HG03469 (cell line): Measurements from ENCODE around the gene RBM23.
"Not testable (repeated sequence)": the region's sequence is repeated elsewhere in the genome, so short reads cannot be mapped to it uniquely, and the experiment has no call there.

Experiments
- ATAC-seq: cut with Tn5 transposase; IDR thresholded peaks from one replicate; pipeline ENCODE4 v1.9.1; 2021; ENCODE audit warnings: mild to moderate bottlenecking, moderate library complexity, moderate number of reproducible peaks; ENCODE audit not compliant: unreplicated experiment

Gene RBM23

GRCh38 chr14:22919601-22919921, 612 bp upstream of the RBM23 start:
- ATAC-seq = no peak

GRCh38 chr14:22915886-22916521, 2.9 kb downstream of the RBM23 start:
- ATAC-seq = no peak

GRCh38 chr14:22914836-22915235, 4.1 kb downstream of the RBM23 start:
- ATAC-seq = not testable (repeated sequence)

- ATAC-seq = no peak
Measured at GRCh38 chr14:22910916-22911315, 8.0 kb downstream of the RBM23 start.

- no peak for ATAC-seq
Measured at GRCh38 chr14:22908601-22909000, 10.3 kb downstream of the RBM23 start.

GRCh38 chr14:22907429-22907828, 11.5 kb downstream of the RBM23 start:
- ATAC-seq = no peak

GRCh38 chr14:22906073-22906472, 12.9 kb downstream of the RBM23 start:
- ATAC-seq = no peak

- no peak for ATAC-seq
Measured at GRCh38 chr14:22905627-22906026, 13.3 kb downstream of the RBM23 start.

- ATAC-seq = no peak
Measured at GRCh38 chr14:22903742-22904087, 15.2 kb downstream of the RBM23 start.

- ATAC-seq = no peak
Measured at GRCh38 chr14:22901799-22902198, 17.1 kb downstream of the RBM23 start.

GRCh38 chr14:22900081-22900799, 18.7 kb downstream of the RBM23 start:
- ATAC-seq = no peak

GRCh38 chr14:22898302-22899090, 20.5 kb downstream of the RBM23 start:
- no peak for ATAC-seq

GRCh38 chr14:22897357-22897756, 21.6 kb downstream of the RBM23 start:
- no peak for ATAC-seq

GRCh38 chr14:22896760-22897159, 22.2 kb downstream of the RBM23 start:
- ATAC-seq = no peak

GRCh38 chr14:22896356-22896755, 22.6 kb downstream of the RBM23 start:
- no peak for ATAC-seq

GRCh38 chr14:22895402-22895801, 23.5 kb downstream of the RBM23 start:
- ATAC-seq = no peak

GRCh38 chr14:22893706-22894105, 25.2 kb downstream of the RBM23 start:
- no peak for ATAC-seq

GRCh38 chr14:22892488-22892887, 26.5 kb downstream of the RBM23 start:
- ATAC-seq = no peak

- ATAC-seq = no peak
Measured at GRCh38 chr14:22890416-22890815, 28.5 kb downstream of the RBM23 start.

GRCh38 chr14:22888662-22889061, 30.3 kb downstream of the RBM23 start:
- no peak for ATAC-seq

- ATAC-seq = peak; percentile 32
Measured at GRCh38 chr14:22887990-22888378, 31.0 kb downstream of the RBM23 start.
